HFFc6 (cell line): ENCODE measurements around the gene FASTKD3. TPM values are rescaled to one million over a fixed set of nuclear protein-coding genes. Genes with fewer than 3 reads are reported as not detected.

Experiments
- DNase-seq: peaks from one replicate; pipeline ENCODE4 v3.0.0-alpha.2; 2018
- H3K27ac Mint-ChIP-seq: 2 replicates; pipeline ENCODE4 v1.8.0; 2020; ENCODE audit warnings: mild to moderate bottlenecking, mixed read lengths
- H3K27me3 Mint-ChIP-seq: 2 replicates; pipeline ENCODE4 v1.8.0; 2021; ENCODE audit warnings: mild to moderate bottlenecking, moderate library complexity, mixed read lengths; ENCODE audit not compliant: insufficient read depth
- H3K36me3 Mint-ChIP-seq: 2 replicates; pipeline ENCODE4 v1.8.0; 2021; ENCODE audit warnings: low read depth, mixed read lengths
- H3K4me1 Mint-ChIP-seq: 2 replicates; pipeline ENCODE4 v1.8.0; 2020; ENCODE audit warnings: low read depth, mixed read lengths
- H3K4me3 Mint-ChIP-seq: 2 replicates; pipeline ENCODE4 v1.8.0; 2020; ENCODE audit warnings: mild to moderate bottlenecking, moderate library complexity, mixed read lengths
- H3K9me3 Mint-ChIP-seq: 2 replicates; pipeline ENCODE4 v1.8.0; 2020; ENCODE audit warnings: mild to moderate bottlenecking, mixed read lengths
- total RNA-seq, 6 experiments: library from RNA; stranded (reverse); fragmentation: NEBNext Ultra II Directional; extraction: Animal tissue kit (Norgen Biotek cat#: 25700); gene quantifications; 2 replicates in 1 of 6; 3 replicates in 5 of 6; pipeline ENCODE4 v1.2.3, GENCODE V29; 2021
- TF ChIP-seq, protein P1 (sequence below): fragments of 200-600 bp; sonication (generic); IDR thresholded peaks from 2 replicates; pipeline ENCODE4 v1.5.0; 2021; ENCODE audit warnings: antibody characterized with exemption, mild to moderate bottlenecking

The FASTKD3 gene
- total RNA-seq, 6 experiments from 2014 or later, result 6.6 to 8.5 (median 7.9) TPM

- Mint-ChIP-seq H3K27ac (no peak overlapping the region), H3K27me3 (peaks cover 14% of the 10 kb centered on the region), H3K4me1 (no peaks in the 10 kb centered on the region), H3K36me3 (no peaks in the 10 kb centered on the region), H3K4me3 (no peak overlapping the region), H3K9me3 (no peaks in the 10 kb centered on the region; the same call in 1 of the 2 replicates)
- TF ChIP-seq, protein P1, sequence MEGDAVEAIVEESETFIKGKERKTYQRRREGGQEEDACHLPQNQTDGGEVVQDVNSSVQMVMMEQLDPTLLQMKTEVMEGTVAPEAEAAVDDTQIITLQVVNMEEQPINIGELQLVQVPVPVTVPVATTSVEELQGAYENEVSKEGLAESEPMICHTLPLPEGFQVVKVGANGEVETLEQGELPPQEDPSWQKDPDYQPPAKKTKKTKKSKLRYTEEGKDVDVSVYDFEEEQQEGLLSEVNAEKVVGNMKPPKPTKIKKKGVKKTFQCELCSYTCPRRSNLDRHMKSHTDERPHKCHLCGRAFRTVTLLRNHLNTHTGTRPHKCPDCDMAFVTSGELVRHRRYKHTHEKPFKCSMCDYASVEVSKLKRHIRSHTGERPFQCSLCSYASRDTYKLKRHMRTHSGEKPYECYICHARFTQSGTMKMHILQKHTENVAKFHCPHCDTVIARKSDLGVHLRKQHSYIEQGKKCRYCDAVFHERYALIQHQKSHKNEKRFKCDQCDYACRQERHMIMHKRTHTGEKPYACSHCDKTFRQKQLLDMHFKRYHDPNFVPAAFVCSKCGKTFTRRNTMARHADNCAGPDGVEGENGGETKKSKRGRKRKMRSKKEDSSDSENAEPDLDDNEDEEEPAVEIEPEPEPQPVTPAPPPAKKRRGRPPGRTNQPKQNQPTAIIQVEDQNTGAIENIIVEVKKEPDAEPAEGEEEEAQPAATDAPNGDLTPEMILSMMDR, result no peak
- no peak for DNase-seq
Measured at GRCh38 chr5:7842531-7842930, 26.3 kb downstream of the FASTKD3 start.

DNA sequence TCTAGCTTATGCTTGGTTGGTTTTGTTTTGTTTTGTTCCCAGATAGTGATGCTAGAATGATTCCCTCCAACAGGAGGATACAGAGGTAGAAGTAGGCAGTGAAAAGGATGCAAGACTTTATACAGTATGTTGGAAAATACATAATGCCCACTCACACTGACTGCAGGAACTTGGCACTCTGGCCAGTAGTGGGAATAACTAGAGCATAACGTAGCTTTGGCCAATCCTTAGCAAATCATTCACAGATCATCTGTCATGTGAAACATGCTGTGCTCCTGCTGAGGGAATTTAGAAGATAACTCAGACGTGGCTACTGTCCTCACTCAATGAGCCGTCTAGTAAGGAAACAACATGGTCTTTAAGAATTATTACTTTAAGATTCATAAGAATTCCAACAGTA is 31.4 kb downstream of the FASTKD3 start:
- TF ChIP-seq, protein P1, result no peak
- peaks cover 3% of the 10 kb centered on the region for H3K27me3 Mint-ChIP-seq
- H3K27ac Mint-ChIP-seq, result no peak overlapping the region
- no peak overlapping the region for H3K4me3 Mint-ChIP-seq
- H3K9me3 Mint-ChIP-seq, result no peaks in the 10 kb centered on the region; the same call in 1 of the 2 replicates
- no peak for DNase-seq
- no peaks in the 10 kb centered on the region for H3K36me3 Mint-ChIP-seq
- no peaks in the 10 kb centered on the region for H3K4me1 Mint-ChIP-seq

DNA sequence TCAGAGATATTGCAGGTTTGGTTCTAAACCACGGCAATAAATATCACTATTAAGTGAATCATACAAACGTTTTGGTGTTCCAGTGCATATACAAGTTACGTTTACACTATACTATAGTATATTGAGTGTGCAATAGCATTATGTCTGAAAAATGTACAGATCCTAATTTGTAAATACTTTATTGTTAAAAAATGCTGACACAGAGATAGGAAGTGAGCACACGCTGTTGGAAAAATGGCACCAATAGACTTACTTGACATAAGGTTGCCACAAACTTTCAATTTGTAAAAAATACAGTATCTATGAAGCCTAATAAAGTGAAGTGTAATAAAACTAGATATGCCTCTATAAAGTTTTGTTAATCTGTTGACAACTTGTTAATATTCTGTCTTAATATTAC is 33.8 kb downstream of the FASTKD3 start:
- Mint-ChIP-seq H3K9me3 (no peaks in the 10 kb centered on the region), H3K36me3 (no peaks in the 10 kb centered on the region), H3K4me1 (no peaks in the 10 kb centered on the region), H3K27me3 (peaks cover 3% of the 10 kb centered on the region), H3K27ac (no peak overlapping the region), H3K4me3 (no peak overlapping the region)
- no peak for DNase-seq
- TF ChIP-seq, protein P1, result no peak

DNA sequence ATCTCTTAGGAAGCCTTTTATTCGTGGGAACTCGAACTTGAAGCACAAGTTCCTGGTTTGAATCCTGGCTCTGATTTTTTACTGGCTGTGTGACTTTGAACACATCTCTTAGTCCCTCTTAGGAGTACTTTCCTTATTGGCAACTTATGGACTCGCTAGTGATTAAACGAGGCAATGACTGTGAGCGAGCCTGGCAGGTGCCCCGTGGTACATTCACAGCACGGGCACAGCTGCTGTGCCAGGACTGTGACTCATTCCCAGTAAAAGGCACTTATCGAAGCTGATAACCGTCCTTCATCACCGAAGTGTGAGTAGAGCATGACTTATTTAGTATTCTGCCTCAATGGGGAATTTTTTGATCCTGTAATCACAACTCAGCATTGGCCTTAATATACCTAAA is 40.6 kb downstream of the FASTKD3 start:
- no peak for DNase-seq
- peaks cover 19% of the 10 kb centered on the region for H3K27me3 Mint-ChIP-seq
- H3K36me3 Mint-ChIP-seq, result no peaks in the 10 kb centered on the region

GRCh38 chr5:7827610-7828009 is 41.2 kb downstream of the FASTKD3 start:
- Mint-ChIP-seq H3K36me3 (no peaks in the 10 kb centered on the region), H3K4me3 (no peak overlapping the region), H3K9me3 (no peaks in the 10 kb centered on the region), H3K4me1 (no peaks in the 10 kb centered on the region), H3K27me3 (peaks cover 18% of the 10 kb centered on the region), H3K27ac (no peak overlapping the region)
- DNase-seq, result no peak
- TF ChIP-seq, protein P1, result peak; percentile 40; the same call in 1 of the 2 replicates

More for the DNA sequence above, 40.6 kb downstream of the FASTKD3 start:
- no peak overlapping the region for H3K4me3 Mint-ChIP-seq
- TF ChIP-seq, protein P1, result no peak
- no peaks in the 10 kb centered on the region for H3K4me1 Mint-ChIP-seq
- H3K27ac Mint-ChIP-seq, result no peak overlapping the region
- H3K9me3 Mint-ChIP-seq, result no peaks in the 10 kb centered on the region

GRCh38 chr5:7825630-7826029 is 43.2 kb downstream of the FASTKD3 start:
- Mint-ChIP-seq H3K4me3 (no peak overlapping the region), H3K36me3 (no peaks in the 10 kb centered on the region), H3K27ac (no peak overlapping the region), H3K4me1 (no peaks in the 10 kb centered on the region), H3K9me3 (no peaks in the 10 kb centered on the region), H3K27me3 (peaks cover 23% of the 10 kb centered on the region)
- TF ChIP-seq, protein P1, result no peak
- DNase-seq, result no peak
